HG03139 (cell line): ENCODE data around the gene DLGAP1.

Experiments
- ATAC-seq: cut with Tn5 transposase; IDR thresholded peaks from one replicate; pipeline ENCODE4 v1.9.1; 2021; ENCODE audit not compliant: unreplicated experiment

Gene DLGAP1

DNA sequence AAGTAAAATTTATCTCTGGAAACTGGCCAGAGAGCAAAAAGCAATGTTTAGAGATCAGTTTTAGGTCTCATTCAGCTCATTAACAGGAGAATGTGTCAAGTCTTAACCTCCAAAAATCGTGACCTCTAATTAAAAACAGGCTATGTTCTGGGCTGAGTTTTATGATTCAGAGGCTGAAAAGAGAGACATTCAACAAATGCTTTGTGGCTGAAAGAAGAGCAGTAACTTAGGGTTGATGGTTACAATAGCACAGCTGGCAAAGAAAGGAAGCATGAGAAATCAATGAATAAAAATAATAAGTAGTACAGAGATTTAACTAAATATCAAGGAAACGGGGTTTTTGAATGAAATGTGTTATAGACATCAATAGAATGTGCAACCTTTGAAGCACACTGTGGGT is 992.1 kb downstream of the DLGAP1 start:
- ATAC-seq = no peak

DNA sequence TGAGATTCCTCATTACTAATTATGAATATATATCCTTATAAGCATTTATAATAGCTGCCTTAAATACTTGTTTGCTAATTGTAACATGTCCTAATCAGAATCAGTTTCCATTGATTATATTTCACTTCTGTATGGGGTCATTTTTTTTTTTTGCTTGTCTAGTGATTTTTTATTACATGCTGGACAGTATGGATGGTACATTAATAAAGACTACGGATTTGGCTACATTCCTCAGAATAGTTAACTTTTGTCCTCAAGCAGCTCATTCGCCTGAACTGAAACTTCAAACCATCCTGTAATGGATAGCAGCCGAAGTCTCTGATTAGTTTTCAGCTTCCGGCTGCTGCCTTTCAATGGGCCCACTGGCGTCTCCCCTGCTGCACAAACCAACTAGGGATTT is 993.4 kb downstream of the DLGAP1 start:
- ATAC-seq = no peak

DNA sequence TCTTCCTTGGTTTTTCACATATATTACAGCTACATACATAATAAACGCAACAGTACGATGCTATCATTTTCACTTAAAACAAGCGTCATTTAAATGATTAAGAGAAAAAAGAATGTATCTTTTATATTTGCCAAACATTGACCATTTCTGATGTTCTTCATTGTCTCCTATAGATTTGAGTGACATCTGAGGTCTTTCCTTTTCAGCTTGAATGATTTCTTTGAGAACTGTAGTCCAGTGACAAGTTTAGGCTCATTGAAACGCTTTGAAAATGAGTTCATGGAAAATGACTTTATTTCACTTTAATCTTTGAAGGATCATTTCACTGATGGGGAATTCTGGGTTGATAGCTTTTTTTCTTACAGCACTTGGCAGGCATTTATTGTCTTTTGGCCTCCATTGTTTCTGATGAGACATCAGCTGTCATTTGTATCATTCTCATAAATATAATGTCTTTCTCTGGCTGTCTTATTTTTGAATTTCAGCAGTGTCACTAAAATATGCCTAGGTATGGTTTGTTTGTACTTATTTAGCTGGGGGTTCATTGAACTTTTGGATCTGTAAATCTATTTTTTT is 994.2 kb downstream of the DLGAP1 start:
- no peak for ATAC-seq

GRCh38 chr18:3458952-3459853 is 995.9 kb downstream of the DLGAP1 start:
- no peak for ATAC-seq

DNA sequence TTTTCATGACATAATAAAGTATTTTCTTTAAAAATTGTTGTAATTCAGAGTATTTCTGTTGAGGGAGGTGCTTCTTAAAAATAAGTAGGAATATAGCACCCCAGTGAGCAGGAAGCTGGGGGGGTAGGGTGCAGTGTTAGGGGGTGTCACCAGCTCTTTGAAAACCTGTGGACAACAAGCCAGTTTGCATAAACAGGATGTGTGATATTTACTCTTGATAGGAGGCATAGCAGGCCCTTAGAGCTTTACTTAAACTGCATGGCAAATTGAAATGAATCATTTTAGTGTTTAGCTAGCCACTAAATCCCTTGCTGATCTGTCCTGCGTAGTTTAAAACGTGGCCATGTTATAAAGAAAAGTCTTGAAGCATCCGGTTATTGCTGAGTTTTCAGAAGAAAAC is 996.7 kb downstream of the DLGAP1 start:
- ATAC-seq = no peak

GRCh38 chr18:3457261-3457724 is 997.8 kb downstream of the DLGAP1 start:
- no peak for ATAC-seq

- ATAC-seq = no peak
These were observed 998.4 kb downstream of the DLGAP1 start for GRCh38 chr18:3456686-3457069.

DNA sequence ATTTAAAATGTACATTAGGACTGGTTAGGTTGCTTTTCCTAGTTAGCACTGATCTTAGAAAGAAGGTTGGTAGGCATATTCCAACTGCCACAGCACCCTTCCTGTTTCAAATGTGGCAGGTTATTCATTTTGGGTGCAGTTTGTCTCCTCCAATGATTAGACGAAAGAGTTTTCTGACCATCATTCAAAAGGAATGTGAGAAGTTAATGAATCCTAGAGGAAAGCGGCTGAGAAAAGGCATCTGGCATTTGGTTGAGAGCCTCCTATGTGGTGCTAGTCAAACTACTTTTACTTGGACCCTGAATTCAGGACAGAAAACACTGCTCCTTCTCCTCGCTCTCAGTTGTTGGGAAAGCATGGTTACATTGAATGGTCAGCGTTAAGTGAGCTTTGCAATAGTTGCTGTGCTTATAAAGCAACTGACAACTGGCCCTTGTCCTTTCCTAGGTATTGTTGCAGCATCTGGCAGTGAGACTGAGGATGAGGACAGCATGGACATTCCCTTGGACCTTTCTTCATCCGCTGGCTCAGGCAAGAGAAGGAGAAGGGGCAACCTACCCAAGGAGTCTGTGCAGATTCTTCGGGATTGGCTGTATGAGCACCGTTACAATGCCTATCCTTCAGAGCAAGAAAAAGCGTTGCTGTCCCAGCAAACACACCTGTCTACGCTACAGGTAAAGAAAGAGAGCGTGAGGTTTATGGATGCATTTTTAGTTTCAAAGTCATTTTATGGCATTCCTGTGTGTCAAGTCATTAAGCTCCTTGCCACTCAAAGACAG is 999.0 kb downstream of the DLGAP1 start:
- ATAC-seq = no peak

DNA sequence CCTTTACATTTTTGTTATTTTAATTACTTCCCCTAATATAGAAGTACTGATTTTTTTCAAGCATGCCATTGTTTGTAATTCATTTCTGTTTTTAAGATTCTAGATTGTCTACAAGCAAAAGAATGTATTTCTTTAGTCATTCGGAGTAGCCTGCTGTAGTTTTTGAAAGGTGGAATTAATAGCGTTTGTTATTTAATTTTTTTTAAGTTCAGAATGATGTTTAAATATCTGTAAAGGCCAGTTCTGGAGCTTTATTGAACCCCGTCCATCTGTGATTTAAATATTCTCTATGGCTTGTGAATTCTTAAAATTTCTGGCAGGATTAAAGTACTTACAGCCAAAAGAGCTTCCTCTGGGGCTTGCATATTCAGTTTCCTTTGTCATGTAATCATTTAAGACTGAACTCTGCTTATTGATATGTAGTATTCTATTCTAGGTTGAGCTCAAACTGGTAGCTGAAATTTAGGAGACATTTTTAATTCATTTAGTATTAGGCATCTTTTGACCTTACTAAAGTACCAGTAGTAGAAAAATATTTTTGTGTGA is 999.9 kb downstream of the DLGAP1 start:
- ATAC-seq = no peak

DNA sequence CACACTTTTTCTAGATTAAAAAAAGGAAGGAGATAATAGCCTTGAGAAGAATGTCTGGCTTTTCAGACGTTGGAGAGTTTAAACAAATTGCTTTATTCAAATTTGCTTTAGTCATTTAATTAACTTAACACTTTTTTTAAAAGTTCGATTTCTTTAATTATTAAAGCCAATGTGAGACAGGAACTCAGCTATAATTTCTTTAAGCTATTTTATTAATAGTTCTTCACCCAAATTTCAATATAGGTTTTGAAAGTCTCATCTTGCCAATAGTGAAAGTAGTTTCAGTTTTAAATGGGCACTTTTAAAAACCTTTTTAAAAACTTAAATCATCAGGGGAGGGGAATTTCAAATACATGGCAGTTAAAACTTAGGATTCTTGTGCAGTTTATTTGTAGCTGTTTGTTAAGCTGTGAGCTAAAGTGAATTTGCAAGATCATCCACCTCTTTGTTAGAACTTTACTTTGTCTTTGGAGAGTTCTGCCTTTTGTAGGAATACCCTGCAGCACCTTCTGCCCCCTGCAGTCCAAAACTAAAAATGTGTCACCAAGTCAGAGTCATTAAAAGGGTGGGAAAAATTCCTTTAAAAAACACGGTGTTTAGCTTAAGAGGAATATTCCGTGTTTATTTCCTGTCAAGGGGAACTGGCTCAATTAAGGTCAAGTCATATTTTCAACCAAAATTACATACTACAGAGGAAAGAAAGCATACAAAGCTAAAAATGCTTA is 1000.6 kb downstream of the DLGAP1 start:
- no peak for ATAC-seq

- ATAC-seq = no peak
These were observed 1001.4 kb downstream of the DLGAP1 start for GRCh38 chr18:3453540-3454364.

GRCh38 chr18:3452750-3453539 is 1002.2 kb downstream of the DLGAP1 start:
- no peak for ATAC-seq

- no peak for ATAC-seq
These were observed 1002.9 kb downstream of the DLGAP1 start for GRCh38 chr18:3451989-3452749.

DNA sequence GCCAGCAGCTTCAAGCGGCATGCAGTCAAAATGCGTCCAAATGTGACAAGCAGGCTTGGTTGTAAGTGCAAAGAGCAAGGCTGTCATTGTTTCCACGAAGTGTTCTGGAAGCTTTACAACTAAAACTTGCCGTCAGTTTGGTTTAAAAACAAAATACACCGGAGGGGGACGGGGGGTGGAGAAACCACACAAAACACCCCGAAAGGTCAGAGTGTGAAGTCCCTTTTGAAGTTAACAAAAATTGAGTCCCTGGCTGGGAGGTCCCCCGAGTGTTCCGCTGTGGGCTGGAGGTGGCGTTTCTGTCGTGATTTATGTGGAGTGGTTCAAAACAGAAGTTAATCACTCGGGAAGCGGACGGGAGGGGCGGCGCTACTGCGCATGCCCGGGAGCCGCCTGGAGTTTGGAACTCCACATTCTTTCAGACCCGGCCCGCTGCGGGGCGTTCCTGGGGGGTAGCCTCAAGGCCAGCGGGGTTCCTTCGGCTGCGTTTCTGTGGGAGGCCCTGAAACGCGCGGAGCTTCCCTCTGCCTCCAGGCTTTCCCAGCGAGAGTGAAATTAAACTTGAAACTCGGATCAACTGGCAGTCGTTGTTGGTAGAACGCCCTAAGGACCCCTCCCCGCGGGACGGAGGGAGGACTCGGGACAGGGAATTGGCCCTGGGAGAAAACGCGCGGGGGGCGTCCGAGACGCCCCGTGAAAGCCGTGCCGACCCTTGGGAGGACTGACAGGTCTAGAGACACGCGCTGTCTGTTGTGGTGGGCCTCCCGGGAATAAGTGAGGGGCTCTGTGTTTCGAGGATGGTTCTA is 1003.7 kb downstream of the DLGAP1 start:
- no peak for ATAC-seq

- ATAC-seq = no peak
These were observed 1004.3 kb downstream of the DLGAP1 start for GRCh38 chr18:3450799-3451182.

DNA sequence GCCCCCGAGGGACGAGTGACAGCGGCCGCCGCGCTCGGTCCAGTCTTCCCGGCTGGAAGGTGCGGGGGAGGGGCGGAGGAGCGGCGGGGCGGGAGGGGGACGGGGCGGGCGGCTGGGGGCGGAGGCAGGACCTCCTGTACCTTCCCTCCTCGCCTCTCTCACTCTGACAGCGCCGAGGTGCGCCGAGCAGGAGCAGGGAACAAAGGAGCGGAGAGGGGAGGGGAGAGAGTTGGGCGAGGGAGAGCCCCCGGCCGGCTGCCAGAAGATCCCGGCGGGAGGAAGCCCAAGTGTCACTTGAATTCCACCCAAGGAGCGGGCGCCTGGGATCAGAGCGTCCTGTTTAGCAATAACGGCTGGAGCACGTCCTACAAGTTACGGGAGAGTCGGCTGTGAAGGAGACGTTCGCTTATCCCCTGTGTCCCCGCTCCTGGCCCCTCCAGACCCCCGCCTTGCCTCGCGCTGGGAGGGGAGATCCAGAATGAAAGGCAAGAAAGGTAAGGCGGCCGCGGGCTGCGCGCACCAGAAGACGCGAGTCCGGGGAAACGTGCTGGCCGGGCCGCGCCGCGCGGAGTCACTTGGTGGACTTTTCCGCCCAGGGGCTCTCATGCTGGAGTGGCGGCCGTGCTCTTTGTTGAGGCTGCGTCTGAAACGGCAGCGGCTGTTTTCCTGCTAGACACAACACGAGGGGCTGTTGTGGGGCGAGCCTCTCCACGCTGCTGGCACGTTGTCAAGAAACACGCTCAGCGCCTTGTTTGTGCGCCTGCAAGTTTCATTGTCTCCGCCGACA is 1004.9 kb downstream of the DLGAP1 start, which contains the start of gene TGIF1:
Gene TGIF1 (plus strand): TSS at position 161 of the 787 bp plus-strand sequence. CDS start 318 bp downstream, at position 479.
- no peak for ATAC-seq
